ENCODE results near the gene RNASEH1. TPM values are rescaled to one million over a fixed set of nuclear protein-coding genes. Genes with fewer than 3 reads are reported as not detected.
A peak's percentile ranks its signal among the peaks of the same experiment; 100 is the strongest.

The RNASEH1 gene
- total RNA-seq, 6 donors from 2014 or later = 17.1 to 19.5 (median 18.0) TPM

GRCh38 chr2:3596901-3597417 is 38.8 kb upstream of the RNASEH1 start:
- Histone ChIP-seq H3K4me1 (peaks cover 0 to 14% (median 6%) of the 10 kb centered on the region in 4 donors), H3K27ac (no peak overlapping the region), H3K27me3 (no peaks in the 10 kb centered on the region), H3K4me3 (no peak overlapping the region), H3K36me3 (no peaks in the 10 kb centered on the region), H3K9me3 (no peaks in the 10 kb centered on the region)
- no peak for ATAC-seq (ENCODE audit: low FRiP score in 2 of 2)
- 77 to 83% methylated on average over 16 of the region's 16 CpGs for WGBS, 2 donors
- TF ChIP-seq POLR2A (IDR thresholded peaks at IDR 0.05) (no peak), POLR2AphosphoS5 (IDR thresholded peaks at IDR 0.05) (no peak), CTCF (IDR thresholded peaks at IDR 0.05) (no peak), EP300 (IDR thresholded peaks at IDR 0.05) (no peak)
- no peak for DNase-seq

- Histone ChIP-seq H3K4me3 (no peak overlapping the region), H3K36me3 (no peaks in the 10 kb centered on the region), H3K9me3 (no peaks in the 10 kb centered on the region), H3K27ac (no peak overlapping the region), H3K4me1 (peaks cover 0 to 14% (median 6%) of the 10 kb centered on the region in 4 donors), H3K27me3 (no peaks in the 10 kb centered on the region)
- 79% methylated on average over 6 of the region's 6 CpGs for WGBS, 2 donors
- DNase-seq = no peak
- TF ChIP-seq CTCF (IDR thresholded peaks at IDR 0.05) (no peak), EP300 (IDR thresholded peaks at IDR 0.05) (no peak), POLR2A (IDR thresholded peaks at IDR 0.05) (no peak), POLR2AphosphoS5 (IDR thresholded peaks at IDR 0.05) (no peak)
- ATAC-seq (ENCODE audit: low FRiP score in 2 of 2) = no peak
Measured at GRCh38 chr2:3595985-3596384, 37.9 kb upstream of the RNASEH1 start.

GRCh38 chr2:3595404-3595803 is 37.3 kb upstream of the RNASEH1 start:
- DNase-seq (no peak), ATAC-seq (ENCODE audit: low FRiP score in 2 of 2) (peak in 1 of 2 donors; percentile 21)
- H3K4me1 ChIP-seq = peaks cover 0 to 14% (median 6%) of the 10 kb centered on the region in 4 donors
- TF ChIP-seq POLR2A (IDR thresholded peaks at IDR 0.05) = no peak
- no peak for TF ChIP-seq POLR2AphosphoS5 (IDR thresholded peaks at IDR 0.05)
- no peak for TF ChIP-seq EP300 (IDR thresholded peaks at IDR 0.05)
- TF ChIP-seq CTCF (IDR thresholded peaks at IDR 0.05) = no peak
- WGBS, 2 donors = 91 to 93% methylated on average over 3 to 11 of the region's 11 CpGs
- H3K4me3 ChIP-seq = no peak overlapping the region
- no peaks in the 10 kb centered on the region for H3K9me3 ChIP-seq
- no peaks in the 10 kb centered on the region for H3K27me3 ChIP-seq
- no peaks in the 10 kb centered on the region for H3K36me3 ChIP-seq
- no peak overlapping the region for H3K27ac ChIP-seq

- no peaks in the 10 kb centered on the region for H3K9me3 ChIP-seq
- DNase-seq (peak in 1 of 2 donors; percentile 83), ATAC-seq (ENCODE audit: low FRiP score in 2 of 2) (peak; percentile 70 to 71)
- no peak for TF ChIP-seq POLR2A (IDR thresholded peaks at IDR 0.05)
- TF ChIP-seq POLR2AphosphoS5 (IDR thresholded peaks at IDR 0.05) = no peak
- no peak for TF ChIP-seq CTCF (IDR thresholded peaks at IDR 0.05)
- TF ChIP-seq EP300 (IDR thresholded peaks at IDR 0.05) = no peak
- peaks cover 0 to 14% (median 6%) of the 10 kb centered on the region in 4 donors for H3K4me1 ChIP-seq
- H3K36me3 ChIP-seq = no peaks in the 10 kb centered on the region
- 53 to 61% methylated on average over 20 to 21 of the region's 40 CpGs for WGBS, 2 donors
- peak within 1 kb of the TSS in 2 of 4 donors; percentile 10 to 12 for H3K4me3 ChIP-seq
- H3K27me3 ChIP-seq = no peaks in the 10 kb centered on the region
- H3K27ac ChIP-seq = no peak within 1 kb of the TSS
Measured at GRCh38 chr2:3594493-3595281, 36.6 kb upstream of the RNASEH1 start, which contains the start of gene COLEC11. TSS of gene COLEC11 (plus strand) at chr2:3595112. CDS start at chr2:3604341, 9,229 bp downstream.
